Lower leg skin (tissue), 3 donors: ENCODE data around the gene ASIC4.

Experiments used
- POLR2A ChIP-seq, 2 donors: fragments of 450-650 bp; IDR thresholded peaks; one replicate each; pipeline ENCODE4 v1.6.1; 2016 to 2017; ENCODE audit warnings: antibody characterized with exemption in 2 of 2, mild to moderate bottlenecking in 1 of 2, moderate library complexity in 1 of 2
- TF ChIP-seq, protein P1 (sequence below), 3 donors: fragments of 450-650 bp; IDR thresholded peaks; one replicate each; pipeline ENCODE4 v1.5.1; 2016; ENCODE audit warnings: antibody characterized with exemption in 3 of 3, mild to moderate bottlenecking in 3 of 3, moderate library complexity in 2 of 3

DNA sequence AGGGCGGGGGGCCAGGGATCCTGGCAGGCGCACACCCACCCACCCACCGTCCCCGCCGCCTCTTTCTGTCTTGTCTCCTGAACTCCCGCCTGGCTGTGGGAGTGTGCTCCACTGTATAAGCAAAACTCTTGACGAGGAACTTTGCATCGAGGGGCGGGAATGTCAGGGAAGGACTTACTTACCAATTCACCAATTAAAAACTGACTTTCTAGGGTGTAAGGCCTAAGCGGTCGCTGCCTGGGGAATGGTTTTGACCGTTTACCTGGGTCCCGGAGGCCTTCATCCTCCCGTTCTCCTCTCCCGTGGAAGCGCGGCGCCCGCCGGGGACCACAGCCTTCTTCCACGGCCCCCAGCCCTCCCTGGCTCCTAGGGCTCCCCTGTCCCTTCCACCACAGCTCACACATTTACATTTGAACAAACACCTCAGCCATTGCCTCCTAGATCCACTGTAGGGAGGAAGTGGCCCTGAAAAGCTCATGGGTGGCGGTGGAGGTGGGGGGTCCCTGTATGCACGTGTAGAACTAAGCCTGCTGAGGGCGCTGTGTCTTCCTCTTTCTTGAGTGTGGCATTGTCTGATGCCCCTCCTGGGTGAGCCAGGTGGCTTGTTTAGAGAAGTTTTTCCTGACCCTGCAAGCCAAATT, 8.9 kb downstream of the ASIC4 start:
- TF ChIP-seq, protein P1, sequence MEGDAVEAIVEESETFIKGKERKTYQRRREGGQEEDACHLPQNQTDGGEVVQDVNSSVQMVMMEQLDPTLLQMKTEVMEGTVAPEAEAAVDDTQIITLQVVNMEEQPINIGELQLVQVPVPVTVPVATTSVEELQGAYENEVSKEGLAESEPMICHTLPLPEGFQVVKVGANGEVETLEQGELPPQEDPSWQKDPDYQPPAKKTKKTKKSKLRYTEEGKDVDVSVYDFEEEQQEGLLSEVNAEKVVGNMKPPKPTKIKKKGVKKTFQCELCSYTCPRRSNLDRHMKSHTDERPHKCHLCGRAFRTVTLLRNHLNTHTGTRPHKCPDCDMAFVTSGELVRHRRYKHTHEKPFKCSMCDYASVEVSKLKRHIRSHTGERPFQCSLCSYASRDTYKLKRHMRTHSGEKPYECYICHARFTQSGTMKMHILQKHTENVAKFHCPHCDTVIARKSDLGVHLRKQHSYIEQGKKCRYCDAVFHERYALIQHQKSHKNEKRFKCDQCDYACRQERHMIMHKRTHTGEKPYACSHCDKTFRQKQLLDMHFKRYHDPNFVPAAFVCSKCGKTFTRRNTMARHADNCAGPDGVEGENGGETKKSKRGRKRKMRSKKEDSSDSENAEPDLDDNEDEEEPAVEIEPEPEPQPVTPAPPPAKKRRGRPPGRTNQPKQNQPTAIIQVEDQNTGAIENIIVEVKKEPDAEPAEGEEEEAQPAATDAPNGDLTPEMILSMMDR (IDR thresholded peaks at IDR 0.05): no peak
- TF ChIP-seq POLR2A (IDR thresholded peaks at IDR 0.05): no peak
